ENCODE measurements around the gene GABRB3. TPM values are rescaled to one million over a fixed set of nuclear protein-coding genes. Genes with fewer than 3 reads are reported as not detected.
"Not testable (repeated sequence)": the region's sequence is repeated elsewhere in the genome, so short reads cannot be mapped to it uniquely, and the experiment has no call there.

The GABRB3 gene
- total RNA-seq, 2 experiments from 2014 or later: not detected

GRCh38 chr15:26738996-26739395 is 33.9 kb downstream of the GABRB3 start:
- ChIA-PET POLR2A (no interaction called here), CTCF (no interaction called here)

GRCh38 chr15:26736502-26737248 is 36.2 kb downstream of the GABRB3 start:
- ChIA-PET POLR2A (no interaction called here), CTCF (no interaction called here)

- ChIA-PET POLR2A (no interaction called here), CTCF (no interaction called here)
These were observed 40.9 kb downstream of the GABRB3 start for GRCh38 chr15:26731965-26732364.

- CTCF ChIA-PET: interaction anchor here (0.6 kb wide), 1 partner anchor 48 kb away, joined by 3 read pairs; no protein-coding TSS in a partner anchor
These were observed 43.3 kb downstream of the GABRB3 start for GRCh38 chr15:26729581-26729980.

GRCh38 chr15:26729030-26729429 is 43.8 kb downstream of the GABRB3 start:
- ChIA-PET CTCF (no interaction called here), POLR2A (no interaction called here)

More at GRCh38 chr15:26729581-26729980, 43.3 kb downstream of the GABRB3 start:
- POLR2A ChIA-PET: no interaction called here

- ChIA-PET CTCF (no interaction called here), POLR2A (no interaction called here)
These were observed 48.3 kb downstream of the GABRB3 start for GRCh38 chr15:26724381-26725150.

- CTCF ChIA-PET: no interaction called here
- POLR2A ChIA-PET: no interaction called here
These were observed 50.2 kb downstream of the GABRB3 start for GRCh38 chr15:26722621-26723160.

- ChIA-PET CTCF (no interaction called here), POLR2A (no interaction called here)
These were observed 51.5 kb downstream of the GABRB3 start for GRCh38 chr15:26721232-26721967.

GRCh38 chr15:26720546-26720945 is 52.3 kb downstream of the GABRB3 start:
- ChIA-PET POLR2A (no interaction called here), CTCF (no interaction called here)

- CTCF ChIA-PET, POLR2A ChIA-PET: not testable (repeated sequence)
These were observed 53.0 kb downstream of the GABRB3 start for GRCh38 chr15:26719866-26720265.

- CTCF ChIA-PET: no interaction called here
- POLR2A ChIA-PET: no interaction called here
These were observed 56.8 kb downstream of the GABRB3 start for GRCh38 chr15:26716069-26716468.

- ChIA-PET CTCF (no interaction called here), POLR2A (no interaction called here)
These were observed 59.4 kb downstream of the GABRB3 start for GRCh38 chr15:26713498-26713897.

- POLR2A ChIA-PET: no interaction called here
- CTCF ChIA-PET: no interaction called here
These were observed 60.5 kb downstream of the GABRB3 start for GRCh38 chr15:26712335-26712734.

GRCh38 chr15:26711445-26711844 is 61.4 kb downstream of the GABRB3 start:
- ChIA-PET CTCF (no interaction called here), POLR2A (no interaction called here)

GRCh38 chr15:26702381-26702780 is 70.5 kb downstream of the GABRB3 start:
- CTCF ChIA-PET: no interaction called here
- POLR2A ChIA-PET: no interaction called here

- POLR2A ChIA-PET: no interaction called here
These were observed 74.3 kb downstream of the GABRB3 start for GRCh38 chr15:26698555-26698954.

GRCh38 chr15:26697913-26698312 is 75.0 kb downstream of the GABRB3 start:
- POLR2A ChIA-PET: no interaction called here
- CTCF ChIA-PET: interaction anchor here (0.8 kb wide), 1 partner anchor 1124 kb away, joined by 3 read pairs; no protein-coding TSS in a partner anchor

More at GRCh38 chr15:26698555-26698954, 74.3 kb downstream of the GABRB3 start:
- CTCF ChIA-PET: no interaction called here

- ChIA-PET POLR2A (no interaction called here), CTCF (no interaction called here)
These were observed 81.6 kb downstream of the GABRB3 start for GRCh38 chr15:26691249-26691648.

- ChIA-PET POLR2A (no interaction called here), CTCF (no interaction called here)
These were observed 82.1 kb downstream of the GABRB3 start for GRCh38 chr15:26690778-26691177.

- ChIA-PET CTCF (no interaction called here), POLR2A (no interaction called here)
These were observed 83.4 kb downstream of the GABRB3 start for GRCh38 chr15:26689462-26689861.

Measured in activated CD8-positive, alpha-beta memory T cell treated with anti-CD3 and anti-CD28 coated beads for 36 hours (primary cell).